NCI-H69 (cell line): Measurements from ENCODE around the gene SLC6A20.

Experiments used
- DNase-seq: peaks from one replicate; lab custom pipeline; 2025; lab: John Stamatoyannopoulos, UW

Gene SLC6A20

GRCh38 chr3:45778761-45779201 is 17.6 kb downstream of the SLC6A20 start:
- DNase-seq, result no peak

DNA sequence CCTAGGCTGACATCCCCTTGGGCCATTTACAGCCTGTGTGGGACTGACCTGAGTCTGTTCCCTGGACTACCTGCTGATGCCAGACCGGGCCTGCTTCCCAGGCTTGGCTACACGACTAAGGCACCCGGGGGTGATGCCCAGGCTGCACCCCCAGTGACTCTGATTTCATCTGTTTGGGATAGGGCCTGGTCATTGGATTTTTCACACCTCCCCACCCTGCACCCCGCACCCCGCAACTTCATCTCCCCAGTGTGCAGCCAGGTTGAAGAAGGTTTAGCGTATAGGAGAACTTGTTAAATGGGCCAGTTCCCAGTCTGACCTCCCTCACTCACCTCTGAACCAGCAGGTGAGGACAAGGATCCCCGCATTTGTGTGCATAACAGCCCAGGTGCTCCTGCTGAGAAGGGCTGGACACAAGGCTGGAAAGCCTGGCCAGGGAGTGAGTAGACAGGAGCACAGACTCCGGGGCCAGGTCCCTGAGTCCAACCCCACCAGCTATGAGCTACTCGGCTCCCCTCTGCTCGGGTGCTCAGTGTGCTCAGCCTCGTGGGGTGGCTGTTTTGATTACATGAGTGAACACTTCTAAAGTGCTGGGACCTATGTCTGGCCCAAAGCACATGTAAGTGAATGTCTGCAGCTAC is 18.5 kb downstream of the SLC6A20 start:
- no peak for DNase-seq

DNA sequence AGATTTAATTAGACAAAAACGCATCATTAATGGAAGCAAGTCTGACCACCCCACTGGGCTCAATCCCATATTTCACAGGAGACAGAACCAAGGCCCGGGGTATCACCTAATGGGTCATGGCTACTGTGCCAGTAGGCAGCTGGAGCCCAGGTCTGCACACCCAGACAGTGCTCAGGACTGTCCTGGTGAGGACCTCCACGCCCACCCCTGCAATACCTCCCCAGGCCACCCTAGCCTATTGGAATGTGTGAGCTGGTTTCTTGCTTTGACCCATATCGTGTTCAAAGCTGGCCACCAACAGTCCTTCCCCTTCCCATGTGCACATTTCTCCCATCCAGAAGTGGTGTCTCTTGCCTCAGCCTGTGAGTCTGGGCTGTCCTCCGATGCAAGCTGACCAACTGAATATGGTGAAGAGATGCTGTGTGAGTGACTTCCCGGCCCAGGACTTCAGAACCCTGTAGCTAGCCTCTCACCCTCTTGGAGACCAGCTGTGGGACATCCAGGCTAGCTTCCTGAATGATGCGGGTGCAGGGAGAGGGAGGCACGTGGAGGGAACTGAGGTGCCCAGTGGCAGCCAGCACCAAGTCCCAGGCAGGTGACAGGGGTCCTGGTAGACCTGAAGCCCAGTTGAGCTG is 19.1 kb downstream of the SLC6A20 start:
- no peak for DNase-seq

DNA sequence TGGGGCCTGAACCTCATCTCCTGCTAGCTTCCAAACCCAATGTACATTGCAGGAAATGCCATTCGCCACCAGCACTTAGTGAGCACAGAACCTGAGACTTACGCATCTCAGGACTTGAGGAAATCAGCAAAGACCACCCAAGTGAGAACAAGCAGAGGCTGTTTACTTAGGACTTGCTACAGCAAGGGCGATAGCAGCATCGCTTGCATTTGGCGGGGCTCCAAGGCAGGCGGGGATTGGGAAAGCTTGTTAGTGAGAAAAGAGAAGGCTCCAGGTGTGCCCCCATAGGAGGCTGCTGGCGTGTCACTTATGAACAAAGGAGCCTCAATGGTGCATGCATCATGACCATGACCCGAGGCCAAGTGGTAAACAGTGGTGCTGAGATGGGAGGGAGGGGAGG is 19.7 kb downstream of the SLC6A20 start:
- DNase-seq, result peak; percentile 93

DNA sequence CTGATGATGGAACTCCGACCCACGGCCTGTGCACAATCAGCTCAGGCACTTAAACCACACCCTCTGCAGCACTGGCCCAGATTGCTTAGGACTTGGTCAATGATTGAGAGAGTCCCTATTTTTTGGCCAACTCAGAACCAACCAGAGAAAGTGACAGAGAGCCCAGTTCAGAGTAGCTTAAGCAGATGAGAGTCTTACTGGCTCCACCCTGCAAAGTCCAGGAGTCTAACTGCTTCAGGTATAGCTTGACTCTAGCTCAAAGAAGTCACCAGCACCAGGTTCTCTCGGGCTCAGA is 20.1 kb downstream of the SLC6A20 start:
- DNase-seq, result no peak

- DNase-seq, result no peak
Measured at GRCh38 chr3:45775571-45776300, 20.6 kb downstream of the SLC6A20 start.

GRCh38 chr3:45774581-45775521 is 21.5 kb downstream of the SLC6A20 start:
- DNase-seq, result no peak

- no peak for DNase-seq
Measured at GRCh38 chr3:45773714-45774449, 22.5 kb downstream of the SLC6A20 start.

- no peak for DNase-seq
Measured at GRCh38 chr3:45773072-45773471, 23.3 kb downstream of the SLC6A20 start.

- no peak for DNase-seq
Measured at GRCh38 chr3:45772341-45773035, 23.8 kb downstream of the SLC6A20 start.

DNA sequence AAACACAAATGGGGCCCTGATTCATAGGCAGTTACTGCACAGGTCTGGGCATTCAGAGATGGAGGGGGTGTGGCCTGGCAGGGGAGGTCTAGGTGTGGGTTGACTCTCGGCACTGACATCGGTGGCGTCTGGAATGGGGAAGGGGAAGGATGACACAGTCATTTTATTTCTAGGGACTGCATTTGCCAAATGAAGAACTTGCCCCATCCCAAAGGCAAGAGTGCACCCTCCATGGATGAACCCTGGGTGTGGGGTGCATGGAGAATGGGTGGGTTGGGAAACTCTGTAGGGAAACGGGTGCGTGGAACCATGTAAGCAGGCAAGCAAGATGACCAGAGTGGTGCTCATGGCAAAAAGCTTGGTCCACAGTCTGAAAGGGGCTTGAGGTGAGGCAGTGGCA is 24.5 kb downstream of the SLC6A20 start:
- DNase-seq, result no peak

GRCh38 chr3:45771166-45771775 is 25.1 kb downstream of the SLC6A20 start:
- no peak for DNase-seq

- no peak for DNase-seq
Measured at GRCh38 chr3:45765958-45766357, 30.4 kb downstream of the SLC6A20 start.

GRCh38 chr3:45765266-45765851 is 31.0 kb downstream of the SLC6A20 start:
- DNase-seq, result no peak

DNA sequence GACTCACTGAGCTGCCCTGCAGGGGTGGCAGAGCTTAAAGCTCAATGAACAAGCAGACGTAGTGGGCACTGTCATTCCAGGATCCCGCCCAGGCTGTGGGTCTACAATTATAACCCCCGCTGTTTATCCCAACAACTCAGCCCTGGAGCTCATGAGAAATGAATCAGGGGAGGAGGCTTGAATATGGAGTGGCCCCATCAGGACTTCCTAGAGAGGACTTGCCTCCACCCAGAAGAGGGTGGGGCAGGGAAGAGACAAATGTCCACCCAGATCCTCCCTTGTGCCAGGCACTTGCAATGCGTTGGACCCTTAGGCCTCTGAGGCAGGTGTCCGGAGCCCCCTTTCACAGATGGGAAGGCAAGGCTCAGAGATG is 33.0 kb downstream of the SLC6A20 start:
- no peak for DNase-seq

GRCh38 chr3:45762647-45763302 is 33.6 kb downstream of the SLC6A20 start:
- no peak for DNase-seq

GRCh38 chr3:45761831-45762230 is 34.5 kb downstream of the SLC6A20 start:
- DNase-seq, result no peak

- peak; percentile 63 for DNase-seq
Measured at GRCh38 chr3:45760878-45761711, 35.2 kb downstream of the SLC6A20 start.

DNA sequence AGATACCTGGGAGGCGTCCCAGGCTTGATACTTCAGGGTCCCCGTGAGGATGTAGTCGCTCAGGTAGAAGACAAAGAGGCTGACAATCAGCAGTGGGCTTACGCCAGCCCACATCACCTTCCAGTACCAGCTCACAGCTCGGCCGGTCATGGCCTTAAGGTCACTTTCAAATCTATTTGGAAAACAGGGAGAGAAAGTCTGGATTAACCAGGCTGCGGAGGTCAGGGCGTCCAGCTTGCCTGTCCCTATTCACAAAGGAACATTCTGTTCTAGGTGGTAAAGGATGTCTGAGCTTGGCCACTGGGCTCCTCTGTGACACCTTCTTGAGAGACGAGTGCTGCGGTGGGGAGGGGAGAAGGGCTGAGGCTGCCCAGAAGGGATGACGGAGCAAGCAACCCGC is 36.5 kb downstream of the SLC6A20 start:
- no peak for DNase-seq
